Activated B cell treated with CpG ODN at 0.5 μM for 24 hours (primary cell): ENCODE data around the gene KRTAP1-1. TPM values are rescaled to one million over a fixed set of nuclear protein-coding genes. Genes with fewer than 3 reads are reported as not detected.

Source experiments
- ATAC-seq: fragments of 200-7000 bp; cut with Tn5 transposase; one replicate; pipeline ENCODE4 v1.10.0; 2021; ENCODE audit warnings: low read depth, mild to moderate bottlenecking, moderate library complexity
- CTCF ChIA-PET: fragments of 350-600 bp; sonication (Branson Sonifier 250); formaldehyde crosslinking; loops from one replicate; lab custom pipeline; 2021; ENCODE audit warnings: antibody characterized with exemption; lab: Charles Lee
- POLR2A ChIA-PET: fragments of 350-600 bp; sonication (Branson Sonifier 250); formaldehyde crosslinking; loops from one replicate; lab custom pipeline; 2021; ENCODE audit warnings: antibody characterized with exemption; lab: Charles Lee
- DNase-seq: peaks from one replicate; pipeline ENCODE4 v3.0.0; 2022
- H3K27ac Mint-ChIP-seq: one replicate; pipeline ENCODE4 v1.8.0; 2020; ENCODE audit warnings: mixed read lengths
- H3K27me3 Mint-ChIP-seq: one replicate; pipeline ENCODE4 v1.8.0; 2021; ENCODE audit warnings: mixed read lengths
- H3K36me3 Mint-ChIP-seq: one replicate; pipeline ENCODE4 v1.8.0; 2021; ENCODE audit warnings: low read depth, mixed read lengths
- H3K4me1 Mint-ChIP-seq: one replicate; pipeline ENCODE4 v1.8.0; 2021; ENCODE audit warnings: mixed read lengths
- H3K4me3 Mint-ChIP-seq: one replicate; pipeline ENCODE4 v1.8.0; 2020; ENCODE audit warnings: mild to moderate bottlenecking, mixed read lengths
- H3K9me3 Mint-ChIP-seq: one replicate; pipeline ENCODE4 v1.8.0; 2020; ENCODE audit warnings: mixed read lengths
- CTCF ChIP-seq: fragments of 200-600 bp; IDR thresholded peaks from one replicate; pipeline ENCODE4 v1.8.0; 2022; ENCODE audit warnings: antibody characterized with exemption, mild to moderate bottlenecking
- intact Hi-C: fragments of 100-400 bp; cut with micrococcal nuclease; formaldehyde crosslinking; loops from one replicate; pipeline ENCODE4 v1.15.1; 2024
- total RNA-seq: library from RNA; stranded (reverse); gene quantifications from 2 replicates; pipeline ENCODE4 v1.2.3, GENCODE V29; 2022

The KRTAP1-1 gene
- total RNA-seq, 1 donor from 2014 or later, result not detected

- no peak for TF ChIP-seq CTCF
- CTCF ChIA-PET, result no interaction called here
- Mint-ChIP-seq H3K4me1 (no peaks in the 10 kb centered on the region), H3K27ac (no peak overlapping the region), H3K4me3 (no peak overlapping the region), H3K36me3 (no peaks in the 10 kb centered on the region), H3K27me3 (peaks cover 9% of the 10 kb centered on the region), H3K9me3 (peaks cover 4% of the 10 kb centered on the region)
- no peak for ATAC-seq
- intact Hi-C loops, result no loop called here
- no peak for DNase-seq
- POLR2A ChIA-PET, result no interaction called here
Measured at GRCh38 chr17:41018541-41018940, 22.7 kb downstream of the KRTAP1-1 start.

- no peak for TF ChIP-seq CTCF
- Mint-ChIP-seq H3K36me3 (no peaks in the 10 kb centered on the region), H3K27me3 (peaks cover 9% of the 10 kb centered on the region), H3K4me3 (no peak overlapping the region), H3K9me3 (peaks cover 4% of the 10 kb centered on the region), H3K4me1 (no peaks in the 10 kb centered on the region), H3K27ac (no peak overlapping the region)
- ATAC-seq (no peak), DNase-seq (no peak)
- CTCF ChIA-PET, result no interaction called here
- POLR2A ChIA-PET, result no interaction called here
- intact Hi-C loops, result no loop called here
Measured at GRCh38 chr17:41016578-41017215, 24.6 kb downstream of the KRTAP1-1 start.

GRCh38 chr17:41015454-41015853 lies 25.8 kb downstream of the KRTAP1-1 start:
- TF ChIP-seq CTCF, result no peak
- H3K9me3 Mint-ChIP-seq, result no peaks in the 10 kb centered on the region
- no peaks in the 10 kb centered on the region for H3K4me1 Mint-ChIP-seq
- H3K4me3 Mint-ChIP-seq, result no peak overlapping the region
- ChIA-PET CTCF (no interaction called here), POLR2A (no interaction called here)
- DNase-seq, result no peak
- no peak overlapping the region for H3K27ac Mint-ChIP-seq
- no peak for ATAC-seq
- intact Hi-C loops, result no loop called here
- peaks cover 3% of the 10 kb centered on the region for H3K27me3 Mint-ChIP-seq
- no peaks in the 10 kb centered on the region for H3K36me3 Mint-ChIP-seq

- Mint-ChIP-seq H3K27me3 (peaks cover 7% of the 10 kb centered on the region), H3K36me3 (no peaks in the 10 kb centered on the region), H3K4me1 (no peaks in the 10 kb centered on the region), H3K4me3 (no peak overlapping the region), H3K9me3 (no peaks in the 10 kb centered on the region), H3K27ac (no peak overlapping the region)
- TF ChIP-seq CTCF, result no peak
- DNase-seq (no peak), ATAC-seq (no peak)
- POLR2A ChIA-PET, result no interaction called here
- CTCF ChIA-PET, result no interaction called here
- intact Hi-C loops, result no loop called here
Measured at GRCh38 chr17:41013606-41014005, 27.6 kb downstream of the KRTAP1-1 start.

- intact Hi-C loops, result no loop called here
- Mint-ChIP-seq H3K4me3 (no peak overlapping the region), H3K9me3 (no peaks in the 10 kb centered on the region), H3K36me3 (no peaks in the 10 kb centered on the region), H3K4me1 (no peaks in the 10 kb centered on the region), H3K27me3 (peaks cover 7% of the 10 kb centered on the region), H3K27ac (no peak overlapping the region)
- no peak for ATAC-seq
- ChIA-PET CTCF (no interaction called here), POLR2A (no interaction called here)
- no peak for DNase-seq
- TF ChIP-seq CTCF, result no peak
Measured at GRCh38 chr17:41013181-41013580, 28.1 kb downstream of the KRTAP1-1 start.
